ENCODE results near the gene PGA5.

Gene PGA5

GRCh38 chr11:61278001-61278470 lies 37.1 kb downstream of the PGA5 start:
- Histone ChIP-seq H3K27me3 (ENCODE audit: insufficient read depth, low read length, poor library complexity, severe bottlenecking) (no peaks in the 10 kb centered on the region), H3K9ac (ENCODE audit: low read depth, low read length, poor library complexity, severe bottlenecking) (no peak overlapping the region), H3K4me2 (ENCODE audit: low read depth, low read length, poor library complexity, severe bottlenecking) (no peak overlapping the region), H3K4me1 (ENCODE audit: insufficient read depth, low read length, poor library complexity, severe bottlenecking) (no peaks in the 10 kb centered on the region), H3K9me3 (ENCODE audit: insufficient read depth, low read depth, low read length) (no peaks in the 10 kb centered on the region), H3F3A (ENCODE audit: low read depth) (no peaks in the 10 kb centered on the region), H3K9me2 (replicated peaks; ENCODE audit: low read depth, low read length) (no peaks in the 10 kb centered on the region), H3K36me3 (ENCODE audit: insufficient read depth, low read length) (no peaks in the 10 kb centered on the region), H3K79me2 (ENCODE audit: insufficient read depth, low read length) (no peaks in the 10 kb centered on the region), H3K4me3 (ENCODE audit: low read length, poor library complexity, severe bottlenecking) (no peak overlapping the region), H4K20me1 (ENCODE audit: insufficient read depth, low read length, poor library complexity, severe bottlenecking) (no peaks in the 10 kb centered on the region), H2AFZ (ENCODE audit: low read length) (no peak overlapping the region)
- TF ChIP-seq CTCF (conservative IDR thresholded peaks at IDR 0.05; ENCODE audit: low read length) (no peak), EZH2phosphoT487 (IDR thresholded peaks at IDR 0.05; ENCODE audit: borderline replicate concordance) (no peak)

GRCh38 chr11:61279934-61280659 lies 39.1 kb downstream of the PGA5 start:
- no peaks in the 10 kb centered on the region for H3K4me1 ChIP-seq (ENCODE audit: insufficient read depth, low read length, poor library complexity, severe bottlenecking)
- no peak overlapping the region for H3K4me2 ChIP-seq (ENCODE audit: low read depth, low read length, poor library complexity, severe bottlenecking)
- no peaks in the 10 kb centered on the region for H3K27me3 ChIP-seq (ENCODE audit: insufficient read depth, low read length, poor library complexity, severe bottlenecking)
- no peaks in the 10 kb centered on the region for H3K36me3 ChIP-seq (ENCODE audit: insufficient read depth, low read length)
- H3F3A ChIP-seq (ENCODE audit: low read depth), result no peaks in the 10 kb centered on the region
- no peak overlapping the region for H3K9ac ChIP-seq (ENCODE audit: low read depth, low read length, poor library complexity, severe bottlenecking)
- no peaks in the 10 kb centered on the region for H3K9me2 ChIP-seq (replicated peaks; ENCODE audit: low read depth, low read length)
- H3K4me3 ChIP-seq (ENCODE audit: low read length, poor library complexity, severe bottlenecking), result no peak overlapping the region
- no peak overlapping the region for H2AFZ ChIP-seq (ENCODE audit: low read length)
- no peaks in the 10 kb centered on the region for H3K9me3 ChIP-seq (ENCODE audit: insufficient read depth, low read depth, low read length)
- H3K79me2 ChIP-seq (ENCODE audit: insufficient read depth, low read length), result no peaks in the 10 kb centered on the region
- no peaks in the 10 kb centered on the region for H4K20me1 ChIP-seq (ENCODE audit: insufficient read depth, low read length, poor library complexity, severe bottlenecking)
- TF ChIP-seq EZH2phosphoT487 (IDR thresholded peaks at IDR 0.05; ENCODE audit: borderline replicate concordance) (no peak), CTCF (conservative IDR thresholded peaks at IDR 0.05; ENCODE audit: low read length) (no peak)

GRCh38 chr11:61280883-61281580 lies 40.1 kb downstream of the PGA5 start:
- Histone ChIP-seq H3K4me2 (ENCODE audit: low read depth, low read length, poor library complexity, severe bottlenecking) (no peak overlapping the region), H3F3A (ENCODE audit: low read depth) (no peaks in the 10 kb centered on the region), H4K20me1 (ENCODE audit: insufficient read depth, low read length, poor library complexity, severe bottlenecking) (no peaks in the 10 kb centered on the region), H2AFZ (ENCODE audit: low read length) (no peak overlapping the region), H3K36me3 (ENCODE audit: insufficient read depth, low read length) (no peaks in the 10 kb centered on the region), H3K79me2 (ENCODE audit: insufficient read depth, low read length) (no peaks in the 10 kb centered on the region), H3K4me3 (ENCODE audit: low read length, poor library complexity, severe bottlenecking) (no peak overlapping the region), H3K4me1 (ENCODE audit: insufficient read depth, low read length, poor library complexity, severe bottlenecking) (no peaks in the 10 kb centered on the region), H3K9ac (ENCODE audit: low read depth, low read length, poor library complexity, severe bottlenecking) (no peak overlapping the region), H3K27me3 (ENCODE audit: insufficient read depth, low read length, poor library complexity, severe bottlenecking) (no peaks in the 10 kb centered on the region), H3K9me3 (ENCODE audit: insufficient read depth, low read depth, low read length) (no peaks in the 10 kb centered on the region), H3K9me2 (replicated peaks; ENCODE audit: low read depth, low read length) (no peaks in the 10 kb centered on the region)
- TF ChIP-seq CTCF (conservative IDR thresholded peaks at IDR 0.05; ENCODE audit: low read length) (no peak), EZH2phosphoT487 (IDR thresholded peaks at IDR 0.05; ENCODE audit: borderline replicate concordance) (no peak)

All from Loucy (cell line).